HepG2 (cell line): Measurements from ENCODE around the gene ABCB9. TPM values are rescaled to one million over a fixed set of nuclear protein-coding genes. Genes with fewer than 3 reads are reported as not detected.
A peak's percentile ranks its signal among the peaks of the same experiment; 100 is the strongest.

Source experiments
- ATAC-seq: fragments of 200-7000 bp; cut with Tn5 transposase; 3 replicates; pipeline ENCODE4 v1.9.1; 2020; ENCODE audit warnings: mild to moderate bottlenecking, moderate library complexity
- BruUV-seq: library from RNA; stranded (reverse); fragments of 400-500 nt; replicated peaks from 2 replicates; lab custom pipeline; 2021; lab: Mats Ljungman, UMichigan
- CTCF ChIA-PET: fragments of 300-600 bp; formaldehyde crosslinking; extraction: SDS; loops from one replicate; lab custom pipeline; 2021; ENCODE audit warnings: low total read pairs, inconsistent platforms, low intra/inter-chr PET ratio; lab: Yijun Ruan, JAX
- POLR2A ChIA-PET: fragments of 350-600 bp; sonication (Branson Sonifier 250); formaldehyde crosslinking; loops from one replicate; lab custom pipeline; 2020; ENCODE audit warnings: antibody characterized with exemption, inconsistent platforms; lab: Yijun Ruan, JAX
- DNase-seq: peaks from one replicate; pipeline ENCODE4 v3.0.0-alpha.2; 2015; ENCODE audit warnings: low spot score
- FAIRE-seq: peaks from 3 replicates; lab custom pipeline; 2011; peaks lifted over from hg19 to GRCh38; lab: Jason Lieb, UNC
- H2AFZ ChIP-seq: one replicate; pipeline ENCODE4 v1.6.1; 2011; ENCODE audit warnings: low read length, inconsistent platforms
- H3K27ac ChIP-seq: fragments of 300-600 bp; 3 replicates; pipeline ENCODE4 v1.8.0; 2011; ENCODE audit warnings: mixed run types, mild to moderate bottlenecking, mixed read lengths, low read length, inconsistent platforms; ENCODE audit not compliant: insufficient read depth; ENCODE audit errors: extremely low read length
- H3K27me3 ChIP-seq, 2 experiments: fragments of 200-600 bp in 1 of 2; 2 replicates in 1 of 2; 3 replicates in 1 of 2; pipeline versions ENCODE4 v1.6.0 to v1.8.0; 2011; ENCODE audit warnings: low read length in 2 of 2, mild to moderate bottlenecking in 2 of 2, moderate library complexity in 2 of 2, inconsistent platforms in 1 of 2; ENCODE audit not compliant: insufficient read depth in 2 of 2, control insufficient read depth in 1 of 2
- H3K36me3 ChIP-seq, 2 experiments: fragments of 200-600 bp in 1 of 2; replicated peaks in 1 of 2; 2 replicates in 1 of 2; 3 replicates in 1 of 2; pipeline versions ENCODE4 v1.5.1 to v1.8.0; 2011; ENCODE audit warnings: low read length in 2 of 2, inconsistent platforms in 1 of 2; ENCODE audit not compliant: insufficient read depth in 2 of 2, control insufficient read depth in 1 of 2
- H3K4me1 ChIP-seq: 2 replicates; pipeline ENCODE4 v1.5.1; 2012; ENCODE audit warnings: low read length, inconsistent platforms; ENCODE audit not compliant: insufficient read depth
- H3K4me2 ChIP-seq: 2 replicates; pipeline ENCODE4 v1.6.0; 2011; ENCODE audit warnings: low read depth, low read length, inconsistent platforms
- H3K4me3 ChIP-seq, 3 experiments: fragments of 200-600 bp in 1 of 3; sonication (generic), shearing (Covaris generic) in 1 of 3; replicated peaks in 1 of 3; 2 replicates each; pipeline ENCODE4 v1.5.1; 2011 to 2016; ENCODE audit warnings: low read length in 3 of 3, inconsistent platforms in 2 of 3, low read depth in 2 of 3, mild to moderate bottlenecking in 2 of 3, control low read depth in 1 of 3, mixed read lengths in 1 of 3; ENCODE audit not compliant: insufficient read depth in 1 of 3
- H3K79me2 ChIP-seq: one replicate; pipeline ENCODE4 v1.6.1; 2011; ENCODE audit warnings: low read length, inconsistent platforms; ENCODE audit not compliant: insufficient read depth
- H3K9ac ChIP-seq: 2 replicates; pipeline ENCODE4 v1.6.0; 2011; ENCODE audit warnings: mild to moderate bottlenecking, low read depth, low read length, inconsistent platforms; ENCODE audit not compliant: insufficient read depth
- H3K9me3 ChIP-seq: 2 replicates; pipeline ENCODE4 v1.5.1; 2012; ENCODE audit warnings: mild to moderate bottlenecking, low read length
- H4K20me1 ChIP-seq: 2 replicates; pipeline ENCODE4 v1.6.0; 2011; ENCODE audit warnings: inconsistent platforms, mild to moderate bottlenecking, low read length, moderate library complexity; ENCODE audit not compliant: insufficient read depth
- JUND ChIP-seq: sonication (generic); formaldehyde crosslinking; IDR thresholded peaks from 2 replicates; pipeline ENCODE4 v1.8.0; 2022; ENCODE audit warnings: mild to moderate bottlenecking, missing genetic modification reagents
- PAWR ChIP-seq: sonication (generic); formaldehyde crosslinking; IDR thresholded peaks from 2 replicates; pipeline ENCODE4 v1.4.0; 2020; ENCODE audit warnings: missing genetic modification reagents, mild to moderate bottlenecking, borderline replicate concordance
- RBFOX2 ChIP-seq: fragments of 200-400 bp; formaldehyde crosslinking; IDR thresholded peaks from 2 replicates; pipeline ENCODE4 v1.6.1; 2017; ENCODE audit warnings: low read depth, mild to moderate bottlenecking, low read length
- ZBTB44 ChIP-seq: sonication (generic); formaldehyde crosslinking; IDR thresholded peaks from 2 replicates; pipeline ENCODE4 v1.4.0; 2020; ENCODE audit warnings: missing genetic modification reagents
- ZNF121 ChIP-seq: sonication (generic); formaldehyde crosslinking; IDR thresholded peaks from 2 replicates; pipeline ENCODE4 v1.5.0; 2020; ENCODE audit warnings: mild to moderate bottlenecking, missing genetic modification reagents
- ZNF337 ChIP-seq: sonication (generic); formaldehyde crosslinking; IDR thresholded peaks from 2 replicates; pipeline ENCODE4 v1.5.1; 2020; ENCODE audit warnings: missing genetic modification reagents, low read depth, mild to moderate bottlenecking, borderline replicate concordance
- ZNF652 ChIP-seq: IDR thresholded peaks from 2 replicates; pipeline ENCODE4 v1.6.1; 2016; ENCODE audit warnings: low read depth, borderline replicate concordance
- ZNF747 ChIP-seq: sonication (generic); formaldehyde crosslinking; IDR thresholded peaks from 2 replicates; pipeline ENCODE4 v1.8.1; 2023; ENCODE audit warnings: missing genetic modification reagents, mild to moderate bottlenecking, borderline replicate concordance
- ZNF749 ChIP-seq: sonication (generic); formaldehyde crosslinking; IDR thresholded peaks from 2 replicates; pipeline ENCODE4 v1.8.0; 2022; ENCODE audit warnings: mild to moderate bottlenecking, missing genetic modification reagents, moderate library complexity, borderline replicate concordance
- WGBS: methylation state at CpG from one replicate; pipeline ENCODE4 v1.1.6; 2017; ENCODE audit warnings: low lambda C conversion rate; 5-methylcytosine and 5-hydroxymethylcytosine counted together
- in situ Hi-C: cut with HindIII; loops from 2 replicates; pipeline ENCODE4 v1.10.0; 2017; ENCODE audit warnings: low pct_unique_long_range_greater_than_20kb; ENCODE audit not compliant: extremely low pct_ligation_motif_present
- intact Hi-C: fragments of 100-400 bp; cut with micrococcal nuclease; formaldehyde crosslinking; loops from one replicate; pipeline ENCODE4 v1.10.0; 2022; ENCODE audit not compliant: unreplicated experiment
- polyA plus RNA-seq, 8 experiments: library from polyadenylated mRNA; depleted of rRNA in 3 of 8; stranded (reverse) in 7 of 8; unstranded in 1 of 8; fragments of >200 nt; fragmentation: Illumina TruSeq in 4 of 8; extraction: Trizol in 4 of 8; gene quantifications; 2 replicates each; pipeline versions ENCODE4 v1.2.1 to v1.2.3, GENCODE V29; 2011 to 2016; ENCODE audit warnings: low read depth in 4 of 8, missing spikeins in 1 of 8, mixed read lengths in 1 of 8; ENCODE audit not compliant: insufficient read depth in 1 of 8
- total RNA-seq, 5 experiments: library from RNA; depleted of rRNA; stranded (reverse); fragments of >200 nt; fragmentation: Illumina TruSeq; extraction: Trizol; gene quantifications; 2 replicates each; pipeline ENCODE4 v1.2.3, GENCODE V29; 2016; ENCODE audit warnings: low read depth in 1 of 5
- TF ChIP-seq, protein P1 (sequence below): sonication (generic); formaldehyde crosslinking; IDR thresholded peaks from 2 replicates; pipeline ENCODE4 v1.5.0; 2020; ENCODE audit warnings: missing genetic modification reagents

ABCB9 gene
- total and polyA plus RNA-seq, 2 of the 13 experiments (the other 11 are each of a cell fraction or from before 2014, with no cell fraction given), result 5.1 to 6.0 TPM

DNA sequence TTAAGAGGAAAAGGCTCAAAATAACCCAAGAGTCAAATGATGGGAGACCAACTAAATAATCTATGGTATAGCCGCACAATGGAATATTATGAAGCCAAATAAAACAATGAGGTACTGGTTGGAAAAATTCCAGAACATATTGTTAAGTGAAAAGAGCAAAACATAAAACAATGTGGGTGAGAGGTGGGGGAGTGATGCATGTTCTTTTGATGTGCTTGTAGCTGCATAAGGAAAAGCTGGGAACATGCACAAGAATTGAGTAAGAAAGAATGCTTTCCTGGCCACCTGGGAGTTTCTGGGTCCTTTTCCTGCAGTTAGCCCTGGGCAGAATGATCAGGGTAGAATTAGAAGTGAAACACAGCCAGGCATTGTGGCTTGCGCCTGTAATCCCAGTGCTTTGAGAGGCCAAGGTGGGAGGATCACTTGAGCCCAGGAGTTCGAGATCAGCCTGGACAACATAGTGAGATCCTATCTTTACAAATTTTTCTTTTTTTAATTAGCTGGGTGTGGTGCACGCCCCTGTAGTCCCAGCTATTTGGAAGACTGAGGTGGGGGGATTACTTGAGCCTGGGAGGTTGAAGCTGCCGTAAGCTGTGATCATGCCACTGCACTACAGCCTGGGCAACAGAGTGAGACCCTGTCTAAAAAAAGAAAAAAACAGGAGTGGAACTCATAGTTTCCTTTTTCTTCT, 7.9 kb downstream of the ABCB9 start:
- Histone ChIP-seq H3K79me2 (no peaks in the 10 kb centered on the region), H4K20me1 (no peaks in the 10 kb centered on the region), H3K36me3 (peaks cover 2 to 3% of the 10 kb centered on the region in 2 experiments; a peak in 3 of 5 replicates), H3K4me1 (peaks cover 8% of the 10 kb centered on the region), H2AFZ (no peak overlapping the region), H3K9ac (no peak overlapping the region), H3K4me3 (no peak overlapping the region), H3K27me3 (no peaks in the 10 kb centered on the region), H3K4me2 (no peak overlapping the region), H3K27ac (no peak overlapping the region), H3K9me3 (no peaks in the 10 kb centered on the region)
- WGBS, result 97% methylated on average over 5 of the region's 5 CpGs
- in situ Hi-C loops (no loop called here), intact Hi-C loops (no loop called here)
- TF ChIP-seq ZNF747 (CRISPR knock-in tag) (no peak), ZNF652 (CRISPR knock-in tag) (no peak), JUND (CRISPR knock-in tag) (no peak), RBFOX2 (no peak), PAWR (CRISPR knock-in tag) (no peak), ZNF121 (CRISPR knock-in tag) (peak; percentile 45; the same call in 1 of the 2 replicates)
- BruUV-seq, result no TSS peak
- FAIRE-seq (no peak), DNase-seq (no peak), ATAC-seq (no peak)
- ChIA-PET CTCF (no interaction called here), POLR2A (no interaction called here)

GRCh38 chr12:122956035-122956434, 10.2 kb downstream of the ABCB9 start:
- no peak overlapping the region for H3K4me2 ChIP-seq
- FAIRE-seq, result no peak
- H3K79me2 ChIP-seq, result no peaks in the 10 kb centered on the region
- intact Hi-C loops, result no loop called here
- no peak overlapping the region for H3K4me3 ChIP-seq
- no peak overlapping the region for H2AFZ ChIP-seq
- DNase-seq, result no peak
- no peaks in the 10 kb centered on the region for H3K9me3 ChIP-seq
- BruUV-seq, result no TSS peak
- no peak for ATAC-seq
- H3K9ac ChIP-seq, result no peak overlapping the region
- CTCF ChIA-PET, result no interaction called here
- H3K36me3 ChIP-seq, result peaks cover 2 to 3% of the 10 kb centered on the region in 2 experiments; a peak in 3 of 5 replicates
- H4K20me1 ChIP-seq, result no peaks in the 10 kb centered on the region
- H3K4me1 ChIP-seq, result peaks cover 10% of the 10 kb centered on the region; the same call in 1 of the 2 replicates
- POLR2A ChIA-PET, result interaction anchor here (1.6 kb wide), 1 partner anchor 277 kb away, joined by 3 read pairs; the partner anchor contains the start of genes MPHOSPH9 and MTRFR
- H3K27me3 ChIP-seq, result no peaks in the 10 kb centered on the region
- H3K27ac ChIP-seq, result no peak overlapping the region
- in situ Hi-C loops, result no loop called here
- WGBS, result 96% methylated on average over 2 of the region's 2 CpGs
- no peak for TF ChIP-seq ZNF749 (CRISPR knock-in tag)
- TF ChIP-seq, protein P1, sequence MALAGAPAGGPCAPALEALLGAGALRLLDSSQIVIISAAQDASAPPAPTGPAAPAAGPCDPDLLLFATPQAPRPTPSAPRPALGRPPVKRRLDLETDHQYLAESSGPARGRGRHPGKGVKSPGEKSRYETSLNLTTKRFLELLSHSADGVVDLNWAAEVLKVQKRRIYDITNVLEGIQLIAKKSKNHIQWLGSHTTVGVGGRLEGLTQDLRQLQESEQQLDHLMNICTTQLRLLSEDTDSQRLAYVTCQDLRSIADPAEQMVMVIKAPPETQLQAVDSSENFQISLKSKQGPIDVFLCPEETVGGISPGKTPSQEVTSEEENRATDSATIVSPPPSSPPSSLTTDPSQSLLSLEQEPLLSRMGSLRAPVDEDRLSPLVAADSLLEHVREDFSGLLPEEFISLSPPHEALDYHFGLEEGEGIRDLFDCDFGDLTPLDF (CRISPR knock-in tag), result no peak
- TF ChIP-seq ZBTB44 (CRISPR knock-in tag), result no peak
- no peak for TF ChIP-seq ZNF337 (CRISPR knock-in tag)
